RPMI8226 (cell line): ENCODE measurements around the gene LHX3.
"Not testable (repeated sequence)": the region's sequence is repeated elsewhere in the genome, so short reads cannot be mapped to it uniquely, and the experiment has no call there.

ENCODE experiments used
- DNase-seq: peaks from one replicate; pipeline ENCODE4 v3.0.0-alpha.2; 2015

The LHX3 gene

DNA sequence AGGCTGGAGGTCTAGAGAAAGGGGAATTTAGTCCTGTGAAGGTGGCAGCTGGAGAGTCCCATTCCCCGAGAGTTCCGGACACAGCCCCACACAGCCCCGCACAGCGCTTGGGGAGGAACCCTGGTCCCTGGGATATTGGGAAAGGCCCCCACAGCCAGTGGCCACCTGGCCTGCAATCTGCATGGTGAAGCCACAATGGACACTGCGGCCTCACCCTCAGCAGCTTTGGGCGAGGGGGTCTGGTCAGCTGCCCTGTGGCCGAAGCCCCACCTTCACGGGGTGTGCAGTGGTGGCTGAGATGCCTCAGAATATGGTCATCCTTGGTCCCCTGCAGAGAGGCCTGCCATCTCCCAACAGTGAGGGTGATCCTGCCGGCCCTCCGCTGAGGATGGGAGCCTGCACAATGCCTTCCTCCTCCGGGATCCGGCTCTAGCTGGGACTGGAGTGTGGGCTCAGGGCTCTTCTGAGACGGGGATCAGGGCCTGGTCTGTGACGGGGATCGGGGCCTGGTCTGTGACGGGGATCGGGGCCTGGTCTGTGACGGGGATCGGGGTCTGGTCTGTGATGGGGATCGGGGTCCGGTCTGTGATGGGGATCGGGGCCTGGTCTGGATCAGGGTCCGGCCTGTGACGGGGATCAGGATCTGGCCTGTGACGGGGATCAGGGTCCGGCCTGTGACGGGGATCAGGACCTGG is 52.9 kb downstream of the LHX3 start:
- DNase-seq: no peak

DNA sequence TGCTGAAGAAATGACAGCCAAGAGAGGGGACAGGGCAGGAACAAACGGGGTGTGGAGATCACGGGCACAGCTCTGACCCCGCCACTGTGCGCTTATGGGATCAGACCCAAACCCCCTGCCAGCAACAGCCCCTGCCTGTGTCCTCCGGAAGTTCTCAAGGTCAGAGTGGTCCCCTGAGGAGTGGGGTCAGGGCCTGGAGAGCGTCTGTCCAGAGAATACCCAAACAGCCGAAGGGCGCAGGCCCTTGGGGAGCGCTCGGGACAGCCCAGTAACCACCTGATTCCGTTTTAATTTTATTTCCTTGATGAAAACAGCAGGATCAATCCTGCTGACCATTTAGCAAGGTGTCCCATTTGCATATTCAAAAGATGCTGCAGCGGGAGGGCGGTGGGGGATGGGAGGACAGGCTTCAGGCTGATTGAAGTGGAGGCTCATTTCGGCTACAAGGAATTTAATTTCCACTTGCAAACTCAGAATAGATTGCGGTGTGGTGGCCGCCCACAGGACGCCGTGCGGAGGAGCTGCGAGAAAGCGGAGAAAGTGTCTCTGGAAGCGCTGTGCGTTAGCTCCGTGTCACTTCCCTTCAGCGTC is 53.6 kb downstream of the LHX3 start:
- no peak for DNase-seq

DNA sequence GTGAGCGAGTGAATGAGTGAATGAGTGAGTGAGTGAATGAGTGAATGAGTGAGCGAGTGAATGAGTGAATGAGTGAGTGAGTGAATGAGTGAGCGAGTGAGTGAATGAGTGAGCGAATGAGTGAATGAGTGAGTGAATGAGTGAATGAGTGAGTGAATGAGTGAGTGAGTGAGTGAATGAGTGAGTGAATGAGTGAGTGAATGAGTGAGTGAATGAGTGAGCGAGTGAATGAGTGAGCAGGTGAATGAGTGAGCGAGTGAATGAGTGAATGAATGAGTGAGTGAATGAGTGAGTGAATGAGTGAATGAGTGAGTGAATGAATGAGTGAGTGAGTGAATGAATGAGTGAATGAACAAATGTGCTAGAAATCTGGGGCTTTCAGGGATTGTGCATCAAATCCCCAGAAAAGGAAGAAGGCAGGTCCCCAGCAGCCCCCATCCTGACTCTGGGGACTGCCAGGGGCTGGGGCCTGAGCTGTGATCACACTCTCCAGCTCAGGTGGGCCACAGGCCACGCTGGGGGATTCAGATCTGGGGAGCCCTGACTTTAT is 54.2 kb downstream of the LHX3 start:
- not testable (repeated sequence) for DNase-seq

DNA sequence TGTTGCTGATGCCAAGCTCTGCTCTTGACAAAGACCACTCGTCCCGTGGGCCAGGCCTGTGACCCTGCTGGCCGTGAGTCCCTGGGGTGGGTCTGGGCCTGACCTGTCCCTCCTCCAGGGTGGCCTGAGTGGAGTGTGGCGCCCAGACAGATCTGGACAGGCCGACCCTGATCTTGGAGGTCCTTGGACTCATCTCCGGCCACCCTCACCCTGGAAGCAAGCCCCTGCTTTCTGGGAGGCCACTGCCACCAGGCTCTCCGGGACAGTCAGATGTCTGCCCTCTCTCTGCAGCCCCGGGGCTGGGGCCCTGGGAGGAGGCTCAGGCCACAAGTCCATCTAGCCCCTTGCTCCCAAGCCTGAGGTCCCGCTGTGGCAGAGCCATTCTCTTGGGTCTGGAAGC is 55.1 kb downstream of the LHX3 start:
- no peak for DNase-seq

DNA sequence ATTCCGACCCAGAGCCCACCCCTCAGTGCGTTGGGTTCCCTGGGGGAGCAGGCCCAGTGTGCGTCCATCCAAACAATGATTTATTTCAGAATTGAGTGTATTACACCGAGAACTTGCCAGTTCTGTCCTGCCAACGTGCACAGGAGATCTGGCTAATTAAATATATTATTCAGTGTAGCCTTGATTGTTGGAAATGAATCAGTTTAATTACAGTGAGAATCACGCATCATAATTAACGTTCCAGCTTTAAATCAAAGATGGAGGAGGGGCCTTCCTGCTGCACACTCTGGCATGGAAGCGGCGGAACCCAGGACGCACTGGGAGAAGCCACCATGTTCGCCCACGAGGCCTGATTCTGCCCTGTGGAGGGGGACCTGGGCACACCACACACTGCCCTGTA is 55.6 kb downstream of the LHX3 start:
- no peak for DNase-seq

DNA sequence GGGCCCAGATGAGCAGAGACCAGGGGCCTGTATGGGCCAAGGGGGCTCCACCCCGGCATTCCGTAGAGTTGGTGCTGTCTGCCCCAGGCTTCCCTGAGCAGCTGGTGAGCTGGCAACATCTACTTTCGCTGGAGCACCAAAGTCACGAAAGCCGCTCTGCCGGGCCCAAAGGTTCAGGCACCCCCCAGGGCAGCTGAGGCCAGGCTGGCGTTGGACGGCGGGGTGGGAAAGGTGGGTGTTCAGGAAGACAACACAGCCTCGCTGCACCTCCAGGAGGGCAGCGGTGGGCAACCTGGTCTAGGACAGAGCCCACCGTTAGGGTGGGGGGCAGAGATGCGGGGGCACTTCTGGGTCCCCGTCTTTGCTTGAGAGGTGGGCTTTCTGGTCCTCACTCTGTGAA is 56.2 kb downstream of the LHX3 start:
- no peak for DNase-seq

DNA sequence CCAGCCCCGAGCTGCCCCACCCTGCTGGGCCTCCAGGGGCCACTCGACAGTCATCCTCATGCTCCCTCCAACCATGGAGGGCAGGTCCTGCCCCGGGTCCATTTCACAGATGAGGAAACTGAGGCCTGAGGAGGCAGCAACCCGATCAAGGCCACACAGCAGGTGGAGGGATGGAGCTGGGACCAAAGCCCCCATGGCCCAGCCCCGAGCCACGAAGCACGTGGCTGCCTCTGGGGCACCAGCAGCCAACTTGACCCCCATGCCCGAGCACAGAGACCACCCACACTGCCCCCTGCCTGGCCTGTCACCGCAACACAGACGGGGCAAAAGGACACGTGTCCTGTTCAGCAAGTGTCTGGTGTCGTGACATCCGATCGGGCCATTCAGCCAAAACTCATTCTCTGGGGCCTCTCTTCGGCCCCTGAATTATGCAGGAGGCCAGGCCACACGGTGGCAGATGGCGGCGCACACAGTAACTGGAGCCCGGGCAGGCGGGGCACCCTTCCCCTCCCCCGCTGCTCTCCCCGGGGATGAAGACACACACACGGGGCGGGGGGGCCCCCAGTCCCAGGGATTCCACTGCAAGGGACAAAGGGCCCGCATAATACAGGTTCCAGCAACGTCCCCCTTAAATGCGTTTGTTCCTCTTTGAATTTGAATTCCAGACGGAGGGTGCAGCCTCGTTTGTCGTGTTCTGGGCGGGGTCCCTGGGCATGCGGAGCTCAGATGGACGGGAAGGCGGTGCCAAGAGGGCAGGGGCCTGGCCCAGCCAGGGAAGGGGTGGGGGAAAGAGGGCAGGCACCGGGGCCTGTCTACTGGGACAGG is 56.8 kb downstream of the LHX3 start:
- peak; percentile 41 for DNase-seq

DNA sequence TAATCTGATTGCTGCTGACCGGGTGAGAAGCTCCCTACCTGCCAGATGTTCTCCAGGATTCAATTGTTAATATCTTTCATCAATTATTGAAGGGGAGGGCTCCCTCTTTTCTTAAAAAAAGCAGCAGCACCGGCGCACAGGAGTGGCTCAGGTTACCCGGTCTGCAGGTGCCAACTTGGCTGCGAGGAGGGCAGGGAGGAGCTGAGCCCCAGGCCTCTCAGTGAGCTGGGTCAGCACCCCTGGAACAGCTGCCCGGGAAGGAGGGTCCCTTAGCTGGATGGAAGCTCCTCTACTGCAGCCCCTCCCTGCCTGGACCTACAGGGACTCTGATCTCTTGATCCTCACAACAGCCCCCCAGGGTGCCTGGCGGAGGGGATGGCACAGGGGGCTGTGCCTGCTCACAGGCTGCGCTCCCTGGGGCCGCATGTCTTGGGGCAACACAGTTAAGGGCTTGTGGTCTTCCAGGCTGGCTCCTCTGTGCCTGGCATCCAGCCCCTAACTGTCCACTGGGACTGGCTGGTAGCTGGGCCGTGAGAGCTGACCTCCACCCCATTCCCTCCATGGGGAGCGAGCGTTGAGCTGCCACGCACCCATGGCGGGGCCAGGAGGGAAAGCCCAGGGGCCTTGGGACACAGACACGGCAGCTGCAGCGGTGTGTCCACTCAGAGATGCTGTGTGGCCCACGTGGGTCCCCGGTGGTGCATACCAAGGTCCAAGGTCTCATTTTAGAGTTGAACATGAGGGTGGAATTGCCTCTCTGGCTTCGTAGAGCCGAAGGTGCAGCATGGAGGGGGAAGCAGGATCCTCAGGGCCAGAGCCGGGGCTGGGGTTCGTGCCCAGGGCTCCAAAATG is 57.7 kb downstream of the LHX3 start:
- peak; percentile 44 for DNase-seq
